T-cell (primary cell): ENCODE measurements around the gene PITPNC1. TPM values are rescaled to one million over a fixed set of nuclear protein-coding genes. Genes with fewer than 3 reads are reported as not detected.

Experiments used
- ATAC-seq, 4 experiments: fragments of 200-7000 bp in 3 of 4; fragments of 150-1000 bp in 1 of 4; cut with Tn5 transposase; replicated peaks in 1 of 4; 1 replicate in 3 of 4; 2 replicates in 1 of 4; pipeline ENCODE4 v1.10.0; 2021; ENCODE audit warnings: moderate library complexity in 3 of 4, mild to moderate bottlenecking in 2 of 4, moderate number of reproducible peaks in 1 of 4
- CTCF ChIA-PET, 2 donors: fragments of 300-600 bp; sonication (Branson Sonifier 250); formaldehyde crosslinking; loops; one replicate each; lab custom pipeline; 2022; ENCODE audit warnings: antibody characterized with exemption in 2 of 2; lab: Charles Lee
- POLR2A ChIA-PET, 2 donors: fragments of 300-600 bp; sonication (Branson Sonifier 250); formaldehyde crosslinking; loops; one replicate each; lab custom pipeline; 2022; ENCODE audit warnings: antibody characterized with exemption in 2 of 2; lab: Charles Lee
- DNase-seq, 35 experiments: peaks; one replicate each; pipeline versions ENCODE4 v3.0.0 to v3.0.0-alpha.2; 2013 to 2023
- H3K27ac ChIP-seq: one replicate; pipeline ENCODE4 v1.5.1; 2013; ENCODE audit warnings: low read length
- H3K27me3 ChIP-seq, 2 experiments: replicated peaks in 1 of 2; 1 replicate in 1 of 2; 2 replicates in 1 of 2; pipeline versions ENCODE4 v1.6.1 to v1.7.0; 2013; ENCODE audit warnings: low read length in 1 of 2, mixed read lengths in 1 of 2; ENCODE audit not compliant: control insufficient read depth in 2 of 2, insufficient read depth in 2 of 2; ENCODE audit errors: extremely low read depth in 1 of 2
- H3K36me3 ChIP-seq, 2 donors: 1 replicate in 1 of 2; 2 replicates in 1 of 2; pipeline versions ENCODE4 v1.6.1 to v1.7.0; 2013; ENCODE audit warnings: low read length in 1 of 2; ENCODE audit not compliant: control insufficient read depth in 2 of 2, insufficient read depth in 1 of 2; ENCODE audit errors: extremely low read depth in 1 of 2
- H3K4me1 ChIP-seq, 2 experiments: 1 replicate in 1 of 2; 2 replicates in 1 of 2; pipeline versions ENCODE4 v1.6.1 to v1.7.0; 2013; ENCODE audit warnings: low read length in 2 of 2, mixed read lengths in 1 of 2; ENCODE audit not compliant: insufficient read depth in 2 of 2, control insufficient read depth in 1 of 2; ENCODE audit errors: extremely low read depth in 1 of 2
- H3K4me3 ChIP-seq, 2 donors: 1 replicate in 1 of 2; 2 replicates in 1 of 2; pipeline versions ENCODE4 v1.5.1 to v1.7.0; 2013; ENCODE audit warnings: mild to moderate bottlenecking in 2 of 2, low read length in 1 of 2, moderate library complexity in 1 of 2; ENCODE audit not compliant: control insufficient read depth in 1 of 2; ENCODE audit errors: extremely low read depth in 1 of 2
- H3K9me3 ChIP-seq: 2 replicates; pipeline ENCODE4 v1.7.0; 2013
- H3K27ac Mint-ChIP-seq, 2 donors: one replicate each; pipeline ENCODE4 v1.8.0; 2020 to 2021; ENCODE audit warnings: mild to moderate bottlenecking in 2 of 2, mixed read lengths in 2 of 2
- H3K27me3 Mint-ChIP-seq, 2 donors: one replicate each; pipeline ENCODE4 v1.8.0; 2021 to 2022; ENCODE audit warnings: mixed read lengths in 2 of 2
- H3K36me3 Mint-ChIP-seq: one replicate; pipeline ENCODE4 v1.8.0; 2021; ENCODE audit warnings: mixed read lengths
- H3K4me1 Mint-ChIP-seq, 3 donors: one replicate each; pipeline ENCODE4 v1.8.0; 2020 to 2022; ENCODE audit warnings: mixed read lengths in 3 of 3, mild to moderate bottlenecking in 1 of 3
- H3K4me3 Mint-ChIP-seq, 3 donors: one replicate each; pipeline ENCODE4 v1.8.0; 2020 to 2022; ENCODE audit warnings: mild to moderate bottlenecking in 3 of 3, mixed read lengths in 3 of 3, moderate library complexity in 3 of 3
- H3K9me3 Mint-ChIP-seq, 3 donors: one replicate each; pipeline ENCODE4 v1.8.0; 2020 to 2022; ENCODE audit warnings: mixed read lengths in 3 of 3
- WGBS: methylation state at CpG from one replicate; pipeline ENCODE4 v1.1.5; 2013; ENCODE audit warnings: missing lambda C conversion rate; ENCODE audit not compliant: insufficient coverage; 5-methylcytosine and 5-hydroxymethylcytosine counted together
- total RNA-seq, 35 experiments: library from RNA in 6 of 35; stranded (reverse) in 6 of 35; fragments of 120-200 nt in 1 of 35; gene quantifications; one replicate each; pipeline versions ENCODE4 v1.2.1 to v1.2.4 and lab custom pipeline; 2013 to 2026

Gene PITPNC1
- total RNA-seq, 5 donors from 2014 or later (not counting 1 experiment from before 2014, with no cell fraction given), result 82.6 to 132 (median 111) TPM

- no CpG with 5 or more reads among the region's 10 CpGs for WGBS
- Histone ChIP-seq H3K36me3 (no peaks in the 10 kb centered on the region), H3K27me3 (no peaks in the 10 kb centered on the region), H3K4me3 (peak overlapping the region; percentile 20 to 27), H3K9me3 (no peaks in the 10 kb centered on the region), H3K4me1 (peaks cover 57 to 78% of the 10 kb centered on the region in 2 experiments), H3K27ac (peak overlapping the region; percentile 77)
- Mint-ChIP-seq H3K9me3 (peaks cover under 1 to 2% (median 1%) of the 10 kb centered on the region in 3 donors), H3K27me3 (no peaks in the 10 kb centered on the region), H3K27ac (peak overlapping the region; percentile 97 to 98), H3K4me3 (peak overlapping the region; percentile 54 to 65 (median 62)), H3K4me1 (peaks cover 95 to 100% (median 96%) of the 10 kb centered on the region in 3 donors), H3K36me3 (peaks cover 8% of the 10 kb centered on the region)
- POLR2A ChIA-PET, result interaction anchor here (0.5 to 2.3 kb wide), 8 partner anchors 10 to 819 kb away, joined by 3 to 11 read pairs (median 3); no protein-coding TSS in a partner anchor
- DNase-seq (peak in 10 of 35 experiments; percentile 15 to 78 (median 36)), ATAC-seq (peak; percentile 92 to 95 (median 94))
- CTCF ChIA-PET, result interaction anchor here (0.6 to 1.9 kb wide), 10 partner anchors 10 to 74 kb away, joined by 3 to 16 read pairs (median 4); no protein-coding TSS in a partner anchor
Measured at GRCh38 chr17:67452681-67453554, 75.8 kb downstream of the PITPNC1 start.

- Histone ChIP-seq H3K36me3 (no peaks in the 10 kb centered on the region), H3K27me3 (no peaks in the 10 kb centered on the region), H3K27ac (peak overlapping the region; percentile 56), H3K9me3 (no peaks in the 10 kb centered on the region), H3K4me3 (no peak overlapping the region), H3K4me1 (peaks cover 39 to 47% of the 10 kb centered on the region in 2 experiments)
- WGBS, result no CpG with 5 or more reads among the region's 1 CpG
- CTCF ChIA-PET, result interaction anchor here (0.6 to 1.8 kb wide), 10 partner anchors 12 to 203 kb away, joined by 3 to 7 read pairs (median 4); no protein-coding TSS in a partner anchor
- H3K4me3 Mint-ChIP-seq, result no peak overlapping the region
- POLR2A ChIA-PET, result interaction anchor here (0.7 to 1.0 kb wide), 3 partner anchors 9 to 15 kb away, joined by 4 to 8 read pairs (median 5); no protein-coding TSS in a partner anchor
- peaks cover 87 to 92% (median 88%) of the 10 kb centered on the region in 3 donors for H3K4me1 Mint-ChIP-seq
- DNase-seq, result no peak
- peaks cover 5 to 15% (median 5%) of the 10 kb centered on the region in 3 donors for H3K9me3 Mint-ChIP-seq
- no peaks in the 10 kb centered on the region for H3K27me3 Mint-ChIP-seq
- peaks cover 28% of the 10 kb centered on the region for H3K36me3 Mint-ChIP-seq
- H3K27ac Mint-ChIP-seq, result peak overlapping the region; percentile 88 to 96
- no peak for ATAC-seq
Measured at GRCh38 chr17:67456103-67456502, 79.0 kb downstream of the PITPNC1 start.

GRCh38 chr17:67456889-67457288 lies 79.8 kb downstream of the PITPNC1 start:
- H3K4me1 Mint-ChIP-seq, result peaks cover 87 to 92% (median 88%) of the 10 kb centered on the region in 3 donors
- H3K4me3 ChIP-seq, result no peak overlapping the region
- H3K27ac ChIP-seq, result peak overlapping the region; percentile 56
- no peaks in the 10 kb centered on the region for H3K27me3 ChIP-seq
- peak overlapping the region; percentile 88 to 96 for H3K27ac Mint-ChIP-seq
- CTCF ChIA-PET, result interaction anchor here (0.6 to 1.8 kb wide), 7 partner anchors 16 to 203 kb away, joined by 3 to 7 read pairs (median 4); no protein-coding TSS in a partner anchor
- ATAC-seq (no peak), DNase-seq (peak in 2 of 35 experiments; percentile 2 to 12)
- H3K9me3 Mint-ChIP-seq, result peaks cover 5 to 15% (median 5%) of the 10 kb centered on the region in 3 donors
- peaks cover 40 to 47% of the 10 kb centered on the region in 2 experiments for H3K4me1 ChIP-seq
- H3K9me3 ChIP-seq, result no peaks in the 10 kb centered on the region
- WGBS, result 83% methylated on average over 2 of the region's 3 CpGs
- peaks cover 33% of the 10 kb centered on the region for H3K36me3 Mint-ChIP-seq
- H3K4me3 Mint-ChIP-seq, result peak overlapping the region in 1 of 3 donors; percentile 25
- H3K36me3 ChIP-seq, result no peaks in the 10 kb centered on the region
- no peaks in the 10 kb centered on the region for H3K27me3 Mint-ChIP-seq
- POLR2A ChIA-PET, result interaction anchor here (0.6 to 1.0 kb wide), 3 partner anchors 12 to 16 kb away, joined by 3 to 5 read pairs (median 4); no protein-coding TSS in a partner anchor

- WGBS, result 94% methylated on average over 2 of the region's 2 CpGs
Measured at GRCh38 chr17:67458203-67458602, 81.1 kb downstream of the PITPNC1 start.

GRCh38 chr17:67459985-67460384 lies 82.9 kb downstream of the PITPNC1 start:
- Mint-ChIP-seq H3K36me3 (peaks cover 40% of the 10 kb centered on the region), H3K27me3 (no peaks in the 10 kb centered on the region), H3K4me3 (no peak overlapping the region), H3K9me3 (peaks cover 5 to 15% (median 5%) of the 10 kb centered on the region in 3 donors), H3K27ac (peak overlapping the region; percentile 79 to 83), H3K4me1 (peaks cover 83 to 90% (median 83%) of the 10 kb centered on the region in 3 donors)
- H3K27ac ChIP-seq, result peak overlapping the region; percentile 0
- H3K4me3 ChIP-seq, result no peak overlapping the region
- 100% methylated on average over 6 of the region's 7 CpGs for WGBS
- ATAC-seq (no peak), DNase-seq (no peak)
- ChIA-PET CTCF (interaction anchor here (0.7 to 1.3 kb wide), 3 partner anchors 16 to 232 kb away, joined by 3 to 5 read pairs (median 3); no protein-coding TSS in a partner anchor), POLR2A (interaction anchor here (0.5 to 0.7 kb wide), 4 partner anchors 10 to 32 kb away, joined by 3 to 5 read pairs (median 3); no protein-coding TSS in a partner anchor)
- no peaks in the 10 kb centered on the region for H3K9me3 ChIP-seq
- no peaks in the 10 kb centered on the region for H3K27me3 ChIP-seq
- no peaks in the 10 kb centered on the region for H3K36me3 ChIP-seq
- H3K4me1 ChIP-seq, result peaks cover 28 to 42% of the 10 kb centered on the region in 2 experiments

More at GRCh38 chr17:67458203-67458602, 81.1 kb downstream of the PITPNC1 start:
- Mint-ChIP-seq H3K36me3 (peaks cover 35% of the 10 kb centered on the region), H3K4me1 (peaks cover 85 to 90% (median 85%) of the 10 kb centered on the region in 3 donors), H3K9me3 (peaks cover 5 to 15% (median 5%) of the 10 kb centered on the region in 3 donors), H3K27ac (peak overlapping the region; percentile 88 to 96), H3K4me3 (peak overlapping the region in 1 of 3 donors; percentile 25), H3K27me3 (no peaks in the 10 kb centered on the region)
- ATAC-seq (no peak), DNase-seq (no peak)
- ChIA-PET CTCF (interaction anchor here in 1 of 2 donors (0.6 kb wide), 1 partner anchor 97 kb away, joined by 4 read pairs; no protein-coding TSS in a partner anchor), POLR2A (no interaction called here)
- Histone ChIP-seq H3K27me3 (no peaks in the 10 kb centered on the region), H3K36me3 (no peaks in the 10 kb centered on the region), H3K27ac (no peak overlapping the region), H3K9me3 (no peaks in the 10 kb centered on the region), H3K4me3 (no peak overlapping the region), H3K4me1 (peaks cover 35 to 48% of the 10 kb centered on the region in 2 experiments)
